GM12878 (cell line): Measurements from ENCODE around the gene MB21D2. TPM values are rescaled to one million over a fixed set of nuclear protein-coding genes. Genes with fewer than 3 reads are reported as not detected.

ENCODE experiments used
- ATAC-seq: fragments of 200-7000 bp; cut with Tn5 transposase; 3 replicates; pipeline ENCODE4 v1.9.1; 2020; ENCODE audit warnings: mild to moderate bottlenecking, moderate library complexity
- BruUV-seq: library from RNA; stranded (reverse); fragments of 400-500 nt; replicated peaks from 2 replicates; lab custom pipeline; 2021; lab: Mats Ljungman, UMichigan
- CTCF ChIA-PET: fragments of 300-600 bp; sonication (Branson Sonifier 250); formaldehyde crosslinking; extraction: SDS; loops from one replicate; lab custom pipeline; 2021; ENCODE audit warnings: inconsistent platforms; lab: Yijun Ruan, JAX
- POLR2A ChIA-PET: fragments of 350-600 bp; formaldehyde crosslinking; extraction: SDS; loops from one replicate; lab custom pipeline; 2021; ENCODE audit warnings: inconsistent platforms; lab: Charles Lee
- RAD21 ChIA-PET: fragments of 300-600 bp; sonication (Branson Sonifier 250); formaldehyde crosslinking; loops from one replicate; lab custom pipeline; 2023; ENCODE audit warnings: antibody characterized with exemption; ENCODE audit not compliant: unreplicated experiment; lab: Charles Lee
- SMC1A ChIA-PET: fragments of 300-600 bp; sonication (Branson Sonifier 250); formaldehyde crosslinking; loops from one replicate; lab custom pipeline; 2023; ENCODE audit not compliant: unreplicated experiment, uncharacterized antibody; lab: Charles Lee
- DNase-seq: peaks from one replicate; pipeline ENCODE4 v3.0.0-alpha.2; 2011; ENCODE audit warnings: low read depth, low spot score
- FAIRE-seq: peaks from 3 replicates; lab custom pipeline; 2011; peaks lifted over from hg19 to GRCh38; lab: Jason Lieb, UNC
- H2AFZ ChIP-seq: 2 replicates; pipeline ENCODE4 v1.6.0; 2011; ENCODE audit warnings: low read depth, low read length, control low read depth; ENCODE audit not compliant: control insufficient read depth
- H3K27ac ChIP-seq: 2 replicates; pipeline ENCODE4 v1.5.1; 2011; ENCODE audit warnings: control low read depth; ENCODE audit not compliant: control insufficient read depth, insufficient read depth
- H3K27me3 ChIP-seq, 2 experiments: replicated peaks in 1 of 2; 2 replicates each; pipeline versions ENCODE4 v1.6.0 to v1.6.1; 2011; ENCODE audit warnings: low read length in 1 of 2; ENCODE audit not compliant: control insufficient read depth in 2 of 2, insufficient read depth in 2 of 2
- H3K36me3 ChIP-seq, 2 experiments: 2 replicates each; pipeline ENCODE4 v1.5.1; 2011; ENCODE audit warnings: low read length in 1 of 2; ENCODE audit not compliant: control insufficient read depth in 2 of 2, insufficient read depth in 2 of 2
- H3K4me1 ChIP-seq: 2 replicates; pipeline ENCODE4 v1.6.1; 2011; ENCODE audit warnings: mild to moderate bottlenecking, low read length, moderate library complexity, mixed read lengths; ENCODE audit not compliant: control insufficient read depth, insufficient read depth
- H3K4me2 ChIP-seq: 2 replicates; pipeline ENCODE4 v1.6.0; 2011; ENCODE audit warnings: control low read depth; ENCODE audit not compliant: control insufficient read depth, insufficient read depth
- H3K4me3 ChIP-seq: fragments of 200-600 bp; sonication (generic); 2 replicates; pipeline ENCODE4 v1.5.1; 2016
- H3K79me2 ChIP-seq: 2 replicates; pipeline ENCODE4 v1.6.0; 2011; ENCODE audit warnings: low read length; ENCODE audit not compliant: control insufficient read depth, insufficient read depth
- H3K9ac ChIP-seq: 2 replicates; pipeline ENCODE4 v1.8.0; 2011; ENCODE audit warnings: low read length, control low read depth, mixed read lengths; ENCODE audit not compliant: control insufficient read depth, insufficient read depth
- H3K9me3 ChIP-seq: replicated peaks from 3 replicates; pipeline ENCODE4 v1.5.1; 2011; ENCODE audit warnings: mild to moderate bottlenecking, low read length; ENCODE audit not compliant: control insufficient read depth, insufficient read depth
- H4K20me1 ChIP-seq: 2 replicates; pipeline ENCODE4 v1.6.0; 2011; ENCODE audit not compliant: control insufficient read depth, insufficient read depth
- CBFB ChIP-seq: IDR thresholded peaks from 2 replicates; pipeline ENCODE4 v1.6.1; 2016; ENCODE audit warnings: antibody characterized with exemption, low read depth
- HDGF ChIP-seq: fragments of 450-650 bp; IDR thresholded peaks from 2 replicates; pipeline ENCODE4 v1.6.1; 2016; ENCODE audit warnings: antibody characterized with exemption
- JUNB ChIP-seq: IDR thresholded peaks from 2 replicates; pipeline ENCODE4 v1.6.1; 2016; ENCODE audit warnings: antibody characterized with exemption, mild to moderate bottlenecking
- JUND ChIP-seq: IDR thresholded peaks from 2 replicates; pipeline ENCODE4 v1.6.1; 2012; ENCODE audit warnings: low read depth, mild to moderate bottlenecking, low read length, improper control_type of control experiment, moderate library complexity
- MYC ChIP-seq: IDR thresholded peaks from 2 replicates; pipeline ENCODE4 v1.6.1; 2011; ENCODE audit warnings: mild to moderate bottlenecking, low read length, moderate library complexity, inconsistent platforms; ENCODE audit not compliant: insufficient read depth, insufficient replicate concordance, insufficient read length, severe bottlenecking
- PAX5 ChIP-seq: IDR thresholded peaks from 2 replicates; pipeline ENCODE4 v1.6.1; 2011; ENCODE audit warnings: low read depth, low read length, borderline replicate concordance
- RAD21 ChIP-seq: IDR thresholded peaks from 2 replicates; pipeline ENCODE4 v1.6.1; 2011; ENCODE audit warnings: mild to moderate bottlenecking, low read depth, low read length, moderate library complexity; ENCODE audit not compliant: insufficient read depth
- RELA ChIP-seq: fragments of 450-650 bp; IDR thresholded peaks from 2 replicates; pipeline ENCODE4 v1.8.0; 2014; ENCODE audit warnings: borderline replicate concordance; ENCODE audit not compliant: partially characterized antibody
- SMAD5 ChIP-seq: IDR thresholded peaks from 2 replicates; pipeline ENCODE4 v1.6.1; 2016; ENCODE audit warnings: antibody characterized with exemption, low read depth
- SREBF1 ChIP-seq: IDR thresholded peaks from 2 replicates; pipeline ENCODE4 v1.6.1; 2012; ENCODE audit warnings: mild to moderate bottlenecking, low read length
- TCF7 ChIP-seq: IDR thresholded peaks from 2 replicates; pipeline ENCODE4 v1.6.1; 2014; ENCODE audit warnings: antibody characterized with exemption, borderline replicate concordance
- ZZZ3 ChIP-seq: IDR thresholded peaks from 2 replicates; pipeline ENCODE4 v1.6.1; 2011; ENCODE audit warnings: low read depth; ENCODE audit not compliant: control insufficient read depth, insufficient read length
- WGBS: methylation state at CpG from one replicate; pipeline ENCODE4 v1.1.6; 2016; ENCODE audit warnings: low lambda C conversion rate; ENCODE audit not compliant: insufficient replicate concordance, insufficient coverage; ENCODE audit errors: missing lambda C conversion rate; 5-methylcytosine and 5-hydroxymethylcytosine counted together
- in situ Hi-C: fragments of 300-500 bp; cut with MboI; formaldehyde crosslinking; loops from 9 replicates; pipeline ENCODE4 v1.14.3; 2018; ENCODE audit warnings: mixed read lengths
- intact Hi-C: fragments of 100-400 bp; cut with micrococcal nuclease; formaldehyde crosslinking; loops from one replicate; pipeline ENCODE4 v1.14.2; 2022; ENCODE audit not compliant: unreplicated experiment
- polyA plus RNA-seq, 11 experiments: library from polyadenylated mRNA; depleted of rRNA in 4 of 11; unstranded in 6 of 11; stranded (reverse) in 5 of 11; fragments of >200 nt; fragmentation: Nextera tagmentation in 4 of 11; fragmentation: Illumina TruSeq in 1 of 11; extraction: Ambion mirVana in 4 of 11; extraction: Trizol in 1 of 11; gene quantifications; 1 replicate in 1 of 11; 2 replicates in 10 of 11; pipeline versions ENCODE4 v1.2.1 to v1.2.3, GENCODE V29; 2011 to 2016; ENCODE audit warnings: inconsistent platforms in 2 of 11, missing spikeins in 2 of 11, low read depth in 1 of 11
- total RNA-seq, 4 experiments: library from RNA; depleted of rRNA in 3 of 4; stranded (reverse); fragments of >200 nt in 3 of 4; fragmentation: Illumina TruSeq in 1 of 4; extraction: Trizol in 1 of 4; gene quantifications; 2 replicates each; pipeline versions ENCODE4 v1.2.1 to v1.2.3, GENCODE V29; 2013 to 2021

MB21D2 gene
- total and polyA plus RNA-seq, 10 of the 15 experiments (the other 5 are each of a cell fraction or from before 2014, with no cell fraction given), result 7.9 to 21.2 (median 15.3) TPM

DNA sequence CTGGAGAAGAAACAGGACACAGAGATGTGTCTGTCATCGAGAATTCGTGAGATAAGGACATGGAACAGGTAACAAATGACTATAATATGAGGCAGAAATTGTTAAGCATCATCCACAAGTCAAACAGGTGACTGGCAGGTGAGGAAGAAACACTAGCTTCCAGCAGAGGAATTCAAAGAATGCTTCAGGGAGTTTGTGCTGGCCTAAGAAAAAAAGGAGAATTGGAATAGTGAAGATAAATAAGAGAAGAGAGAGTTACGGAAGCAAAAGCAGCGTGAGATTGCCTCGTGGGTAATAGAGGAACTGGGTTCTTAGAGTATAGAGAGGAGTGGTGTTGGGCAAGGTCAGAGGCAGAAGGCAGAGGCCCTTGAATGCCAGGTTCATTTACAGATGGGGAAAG, 167.5 kb downstream of the MB21D2 start:
- no TSS peak for BruUV-seq

GRCh38 chr3:192747746-192748145, 169.9 kb downstream of the MB21D2 start:
- ChIA-PET POLR2A (no interaction called here), SMC1A (no interaction called here), RAD21 (no interaction called here), CTCF (no interaction called here)
- WGBS, result 0% methylated on average over 3 of the region's 3 CpGs
- no peak for DNase-seq
- no TSS peak for BruUV-seq
- H3K27ac ChIP-seq, result no peak overlapping the region
- H3K9me3 ChIP-seq, result no peaks in the 10 kb centered on the region
- FAIRE-seq, result no peak
- H3K27me3 ChIP-seq, result no peaks in the 10 kb centered on the region
- ATAC-seq, result no peak
- H3K4me2 ChIP-seq, result no peak overlapping the region
- no peak overlapping the region for H3K4me3 ChIP-seq
- intact Hi-C loops, result no loop called here
- H2AFZ ChIP-seq, result no peak overlapping the region
- no peaks in the 10 kb centered on the region for H3K4me1 ChIP-seq
- no peaks in the 10 kb centered on the region for H3K79me2 ChIP-seq
- no peak overlapping the region for H3K9ac ChIP-seq
- no peaks in the 10 kb centered on the region for H3K36me3 ChIP-seq
- TF ChIP-seq RAD21, result no peak
- TF ChIP-seq CBFB, result no peak
- TF ChIP-seq ZZZ3, result no peak
- no peak for TF ChIP-seq JUNB
- TF ChIP-seq SMAD5, result no peak
- no peak for TF ChIP-seq TCF7
- no peak for TF ChIP-seq PAX5
- TF ChIP-seq JUND, result no peak
- TF ChIP-seq, all 136 proteins: peak for 0
- no peaks in the 10 kb centered on the region for H4K20me1 ChIP-seq
- in situ Hi-C loops, result no loop called here

More for the DNA sequence above, 167.5 kb downstream of the MB21D2 start:
- ChIA-PET POLR2A (no interaction called here), SMC1A (no interaction called here), CTCF (no interaction called here), RAD21 (no interaction called here)
- H2AFZ ChIP-seq, result no peak overlapping the region
- no peak overlapping the region for H3K4me2 ChIP-seq
- H3K4me1 ChIP-seq, result no peaks in the 10 kb centered on the region
- TF ChIP-seq MYC (no peak), RELA (no peak), HDGF (no peak), SREBF1 (no peak)
- no peak for DNase-seq
- intact Hi-C loops, result no loop called here
- H3K4me3 ChIP-seq, result no peak overlapping the region
- in situ Hi-C loops, result no loop called here
- 44% methylated on average over 5 of the region's 5 CpGs for WGBS
- 0 out of 4 replicates have a peak, but pooled peaks cover 0 to 3% of the 10 kb centered on the region in 2 experiments for H3K27me3 ChIP-seq
- no peak for ATAC-seq
- H3K36me3 ChIP-seq, result no peaks in the 10 kb centered on the region
- H3K9me3 ChIP-seq, result no peaks in the 10 kb centered on the region
- FAIRE-seq, result no peak
- H4K20me1 ChIP-seq, result no peaks in the 10 kb centered on the region
- H3K79me2 ChIP-seq, result no peaks in the 10 kb centered on the region
- no peak overlapping the region for H3K27ac ChIP-seq
- H3K9ac ChIP-seq, result no peak overlapping the region
